ENCODE measurements around the gene SLC7A10. TPM values are rescaled to one million over a fixed set of nuclear protein-coding genes. Genes with fewer than 3 reads are reported as not detected.

Gene SLC7A10
- total RNA-seq, 1 donor from 2014 or later: not detected

DNA sequence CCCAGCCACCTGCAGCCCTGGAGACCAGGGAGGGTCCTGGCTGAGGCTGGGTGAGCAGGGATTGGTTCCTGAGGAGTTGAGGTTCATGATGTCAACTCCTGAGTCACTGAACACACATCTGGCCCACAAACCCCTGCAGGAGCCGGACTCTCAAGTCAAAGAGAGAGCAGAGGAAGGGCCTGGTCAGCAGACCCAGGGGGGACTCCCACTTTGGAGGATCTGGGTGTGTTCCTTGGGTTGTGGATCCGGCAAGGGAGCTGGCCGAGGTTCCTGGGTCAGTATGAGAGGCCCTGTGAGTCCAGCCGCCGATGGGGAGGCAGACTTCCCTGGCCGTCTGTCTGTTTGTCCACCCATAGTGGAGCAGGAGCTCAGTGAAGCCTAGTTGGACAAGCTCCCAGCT, 4.0 kb downstream of the SLC7A10 start:
- no peak for ATAC-seq (ENCODE audit: low read depth)
- ChIA-PET CTCF (no interaction called here), POLR2A (no interaction called here)
- H3K27ac Mint-ChIP-seq: no peak overlapping the region
- no peak for DNase-seq
- no peaks in the 10 kb centered on the region for H3K36me3 Mint-ChIP-seq (ENCODE audit: low read depth)
- peaks cover 40% of the 10 kb centered on the region for H3K27me3 Mint-ChIP-seq
- no peak overlapping the region for H3K4me3 Mint-ChIP-seq
- no peaks in the 10 kb centered on the region for H3K9me3 Mint-ChIP-seq
- intact Hi-C loops (cut with micrococcal nuclease): no loop called here
- TF ChIP-seq, protein P1, sequence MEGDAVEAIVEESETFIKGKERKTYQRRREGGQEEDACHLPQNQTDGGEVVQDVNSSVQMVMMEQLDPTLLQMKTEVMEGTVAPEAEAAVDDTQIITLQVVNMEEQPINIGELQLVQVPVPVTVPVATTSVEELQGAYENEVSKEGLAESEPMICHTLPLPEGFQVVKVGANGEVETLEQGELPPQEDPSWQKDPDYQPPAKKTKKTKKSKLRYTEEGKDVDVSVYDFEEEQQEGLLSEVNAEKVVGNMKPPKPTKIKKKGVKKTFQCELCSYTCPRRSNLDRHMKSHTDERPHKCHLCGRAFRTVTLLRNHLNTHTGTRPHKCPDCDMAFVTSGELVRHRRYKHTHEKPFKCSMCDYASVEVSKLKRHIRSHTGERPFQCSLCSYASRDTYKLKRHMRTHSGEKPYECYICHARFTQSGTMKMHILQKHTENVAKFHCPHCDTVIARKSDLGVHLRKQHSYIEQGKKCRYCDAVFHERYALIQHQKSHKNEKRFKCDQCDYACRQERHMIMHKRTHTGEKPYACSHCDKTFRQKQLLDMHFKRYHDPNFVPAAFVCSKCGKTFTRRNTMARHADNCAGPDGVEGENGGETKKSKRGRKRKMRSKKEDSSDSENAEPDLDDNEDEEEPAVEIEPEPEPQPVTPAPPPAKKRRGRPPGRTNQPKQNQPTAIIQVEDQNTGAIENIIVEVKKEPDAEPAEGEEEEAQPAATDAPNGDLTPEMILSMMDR (IDR thresholded peaks at IDR 0.05): no peak
- peaks cover 11% of the 10 kb centered on the region for H3K4me1 Mint-ChIP-seq

DNA sequence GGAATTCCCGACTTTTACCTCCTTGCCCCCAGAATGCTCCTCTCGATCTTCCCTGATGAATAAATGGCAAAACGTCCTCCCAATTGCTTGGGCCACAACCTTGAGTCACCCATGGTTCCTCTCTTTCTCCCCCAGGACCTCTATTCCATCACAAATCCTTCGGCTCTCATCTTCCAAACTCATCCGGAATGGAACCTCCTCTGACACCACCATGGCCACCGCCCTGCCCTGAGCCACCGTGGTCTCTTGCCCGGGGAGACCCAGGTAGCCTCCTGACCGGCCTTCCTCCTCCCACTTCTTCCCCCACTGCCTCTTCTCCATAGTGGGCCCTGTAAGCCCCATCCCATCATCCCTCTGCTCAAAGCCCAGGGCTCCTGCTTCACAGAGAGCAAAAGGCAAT, 4.9 kb downstream of the SLC7A10 start:
- ATAC-seq (ENCODE audit: low read depth) (no peak), DNase-seq (no peak)
- H3K4me1 Mint-ChIP-seq: peaks cover 3% of the 10 kb centered on the region
- peaks cover 33% of the 10 kb centered on the region for H3K27me3 Mint-ChIP-seq
- TF ChIP-seq, protein P1 (IDR thresholded peaks at IDR 0.05): no peak
- H3K36me3 Mint-ChIP-seq (ENCODE audit: low read depth): no peaks in the 10 kb centered on the region
- H3K9me3 Mint-ChIP-seq: no peaks in the 10 kb centered on the region
- H3K27ac Mint-ChIP-seq: no peak overlapping the region
- ChIA-PET CTCF (no interaction called here), POLR2A (no interaction called here)
- H3K4me3 Mint-ChIP-seq: no peak overlapping the region
- intact Hi-C loops (cut with micrococcal nuclease): no loop called here

DNA sequence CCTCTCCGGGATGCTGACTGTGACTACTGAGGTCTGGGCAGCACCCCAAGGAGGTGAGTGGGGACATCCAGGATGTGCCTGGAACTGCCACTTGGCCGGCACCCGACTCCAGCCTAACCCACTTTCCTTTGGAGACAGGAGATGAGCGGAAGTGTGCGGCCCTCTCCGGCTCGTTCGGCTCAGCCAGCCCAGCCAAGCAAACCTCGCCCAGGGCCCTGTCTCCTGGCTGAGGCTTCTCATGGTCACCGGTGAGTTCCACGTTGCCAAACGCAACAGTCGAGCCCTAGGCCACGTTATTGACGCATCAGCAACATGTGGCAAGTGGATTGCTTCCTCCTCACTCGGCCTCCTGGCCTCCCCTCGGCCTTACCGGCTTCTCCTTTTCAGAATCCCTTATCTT, 5.5 kb downstream of the SLC7A10 start:
- TF ChIP-seq, protein P1 (IDR thresholded peaks at IDR 0.05): no peak
- H3K27me3 Mint-ChIP-seq: peaks cover 32% of the 10 kb centered on the region

DNA sequence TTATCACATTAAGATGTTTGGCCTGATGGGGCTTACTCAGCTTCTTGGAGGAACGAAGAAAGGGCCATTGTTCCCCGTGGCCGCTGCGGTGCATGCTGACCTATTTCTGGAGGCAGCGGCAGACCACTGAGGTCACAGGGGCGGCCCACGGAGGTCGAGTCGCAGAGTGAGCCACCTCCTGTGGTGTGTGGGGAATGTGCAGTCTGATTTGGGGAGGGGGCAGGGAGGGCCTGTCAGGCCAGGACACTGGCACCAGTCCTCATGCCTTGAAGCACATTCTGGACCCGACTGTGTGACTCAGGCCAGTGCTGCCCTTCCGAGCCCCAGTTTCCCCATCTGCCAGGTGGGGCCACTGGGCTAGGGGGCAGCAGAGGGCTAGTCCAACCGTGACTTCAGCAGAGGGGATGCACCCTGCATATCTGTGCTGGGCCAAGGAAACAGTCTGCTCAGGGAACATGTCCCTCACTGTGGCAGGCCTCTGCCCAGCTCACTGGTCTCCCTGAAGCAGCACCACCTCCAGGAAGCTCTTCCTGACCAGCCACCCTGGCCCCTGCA, 6.3 kb downstream of the SLC7A10 start:
- ATAC-seq (ENCODE audit: low read depth) (no peak), DNase-seq (no peak)
- no peaks in the 10 kb centered on the region for H3K9me3 Mint-ChIP-seq
- TF ChIP-seq, protein P1 (IDR thresholded peaks at IDR 0.05): no peak
- no peaks in the 10 kb centered on the region for H3K4me1 Mint-ChIP-seq
- intact Hi-C loops (cut with micrococcal nuclease): no loop called here
- ChIA-PET POLR2A (no interaction called here), CTCF (no interaction called here)
- H3K27me3 Mint-ChIP-seq: peaks cover 25% of the 10 kb centered on the region
- no peaks in the 10 kb centered on the region for H3K36me3 Mint-ChIP-seq (ENCODE audit: low read depth)
- H3K27ac Mint-ChIP-seq: no peak overlapping the region
- no peak overlapping the region for H3K4me3 Mint-ChIP-seq

More for the DNA sequence above, 5.5 kb downstream of the SLC7A10 start:
- no peaks in the 10 kb centered on the region for H3K9me3 Mint-ChIP-seq
- POLR2A ChIA-PET: no interaction called here
- no peak overlapping the region for H3K4me3 Mint-ChIP-seq
- CTCF ChIA-PET: no interaction called here
- intact Hi-C loops (cut with micrococcal nuclease): no loop called here
- H3K4me1 Mint-ChIP-seq: peaks cover 3% of the 10 kb centered on the region
- ATAC-seq (ENCODE audit: low read depth): no peak
- no peaks in the 10 kb centered on the region for H3K36me3 Mint-ChIP-seq (ENCODE audit: low read depth)
- no peak for DNase-seq
- no peak overlapping the region for H3K27ac Mint-ChIP-seq

DNA sequence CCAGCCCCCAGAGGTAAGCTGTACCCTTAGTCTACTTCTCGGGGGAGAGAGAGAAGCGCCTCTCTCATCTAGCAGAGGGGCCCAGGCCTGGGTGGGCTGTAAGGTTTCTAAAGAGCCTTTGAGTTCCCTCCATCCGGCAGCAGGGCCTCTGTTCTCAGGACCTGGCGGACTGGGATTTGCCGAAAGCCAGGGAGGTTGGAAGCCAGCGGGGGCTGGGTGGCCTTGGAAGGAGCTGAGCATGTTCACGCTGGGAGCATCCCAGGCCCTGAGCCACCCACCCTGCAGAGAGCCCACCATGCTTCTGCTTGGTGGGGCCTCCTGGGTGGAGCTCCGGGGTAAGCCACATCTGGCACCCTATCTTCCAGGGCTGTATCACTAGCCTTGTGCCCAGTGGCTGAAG, 7.8 kb downstream of the SLC7A10 start:
- TF ChIP-seq, protein P1 (IDR thresholded peaks at IDR 0.05): no peak
- CTCF ChIA-PET: no interaction called here
- intact Hi-C loops (cut with micrococcal nuclease): no loop called here
- Mint-ChIP-seq H3K4me3 (no peak overlapping the region), H3K4me1 (no peaks in the 10 kb centered on the region), H3K9me3 (no peaks in the 10 kb centered on the region), H3K27ac (no peak overlapping the region), H3K36me3 (ENCODE audit: low read depth) (no peaks in the 10 kb centered on the region), H3K27me3 (peaks cover 15% of the 10 kb centered on the region)
- POLR2A ChIA-PET: no interaction called here
- no peak for ATAC-seq (ENCODE audit: low read depth)
- no peak for DNase-seq

Data from activated B cell treated with CpG ODN at 0.5 μM for 24 hours (primary cell).